GM20431 (cell line): ENCODE results near the gene NQO2.

ENCODE experiments used
- in situ Hi-C: fragments of 300-500 bp; cut with MseI, MboI; formaldehyde crosslinking; loops from one replicate; pipeline ENCODE4 v1.15.0; 2020; ENCODE audit warnings: low sequenced_read_pairs; ENCODE audit not compliant: unreplicated experiment

NQO2 gene, protein sequence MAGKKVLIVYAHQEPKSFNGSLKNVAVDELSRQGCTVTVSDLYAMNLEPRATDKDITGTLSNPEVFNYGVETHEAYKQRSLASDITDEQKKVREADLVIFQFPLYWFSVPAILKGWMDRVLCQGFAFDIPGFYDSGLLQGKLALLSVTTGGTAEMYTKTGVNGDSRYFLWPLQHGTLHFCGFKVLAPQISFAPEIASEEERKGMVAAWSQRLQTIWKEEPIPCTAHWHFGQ

DNA sequence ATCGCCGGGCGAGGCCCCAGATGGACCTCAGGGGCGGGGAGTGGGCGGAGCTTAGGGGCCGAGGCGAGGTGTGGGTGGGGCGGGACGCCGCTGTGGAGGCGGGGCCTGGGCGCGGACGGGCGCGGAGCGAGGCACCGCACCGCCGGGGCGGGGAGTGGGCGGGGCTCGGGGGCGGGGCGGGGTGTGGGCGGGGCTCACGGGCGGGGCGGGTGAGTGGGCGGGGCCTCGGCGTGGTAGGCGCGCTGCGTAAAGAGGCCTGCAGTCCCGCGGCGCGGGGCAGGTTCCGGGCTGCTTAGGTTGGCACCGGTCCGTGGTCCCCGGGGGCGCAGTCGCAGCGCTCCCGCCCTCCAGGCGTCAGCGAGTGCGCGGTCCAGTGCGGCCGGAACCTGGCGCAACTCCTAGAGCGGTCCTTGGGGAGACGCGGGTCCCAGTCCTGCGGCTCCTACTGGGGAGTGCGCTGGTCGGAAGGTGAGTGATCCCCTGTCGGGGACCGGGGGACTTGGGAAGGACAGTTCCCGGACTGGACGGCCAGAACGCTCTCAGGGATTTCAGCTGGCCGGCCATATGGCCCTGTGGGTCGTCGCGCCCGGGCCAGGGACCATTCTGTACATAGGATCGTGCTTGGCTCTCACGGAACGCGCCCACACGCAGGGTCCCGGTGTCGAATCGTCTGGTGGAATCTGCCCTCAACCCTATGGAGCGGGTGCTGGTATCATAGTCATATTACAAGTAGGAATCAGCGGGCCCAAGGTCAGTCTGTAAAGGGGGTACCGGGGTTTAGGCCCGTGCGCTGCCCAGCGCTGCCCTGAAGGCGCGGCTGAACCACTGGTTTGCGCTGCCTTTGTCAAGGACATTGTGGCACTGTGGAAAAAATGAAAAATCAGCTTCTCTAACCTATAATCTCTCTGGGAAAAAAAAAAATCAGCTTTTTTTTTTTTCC lies at the start of gene NQO2:
Gene NQO2, plus strand, starts transcription at position 277 of the 940 bp plus-strand sequence. CDS start 6,659 bp downstream, outside the sequence.
- in situ Hi-C loops: loop anchor here (10.0 kb wide), 1 partner anchor 55 kb away; no protein-coding TSS in a partner anchor

DNA sequence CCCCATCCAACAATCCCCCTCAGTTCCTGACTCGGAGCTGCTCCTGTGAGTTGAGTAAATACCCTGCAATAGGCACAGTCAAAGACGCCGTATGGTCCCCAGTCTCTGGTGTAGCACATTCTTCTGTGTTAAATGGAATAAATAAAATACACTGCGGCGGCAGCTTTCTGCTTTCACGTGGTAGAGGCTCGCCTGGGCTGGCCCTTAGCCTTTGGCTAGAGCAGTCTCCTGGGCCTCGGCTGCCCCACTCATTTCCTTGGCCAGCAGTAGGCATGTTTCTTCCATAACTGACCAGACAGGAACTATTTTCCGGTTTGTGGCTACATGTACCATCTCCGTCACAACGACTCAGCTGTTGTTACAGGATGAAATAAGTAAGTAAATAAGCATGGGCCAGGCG lies 49.0 kb upstream of the NQO2 start:
- in situ Hi-C loops: no loop called here

DNA sequence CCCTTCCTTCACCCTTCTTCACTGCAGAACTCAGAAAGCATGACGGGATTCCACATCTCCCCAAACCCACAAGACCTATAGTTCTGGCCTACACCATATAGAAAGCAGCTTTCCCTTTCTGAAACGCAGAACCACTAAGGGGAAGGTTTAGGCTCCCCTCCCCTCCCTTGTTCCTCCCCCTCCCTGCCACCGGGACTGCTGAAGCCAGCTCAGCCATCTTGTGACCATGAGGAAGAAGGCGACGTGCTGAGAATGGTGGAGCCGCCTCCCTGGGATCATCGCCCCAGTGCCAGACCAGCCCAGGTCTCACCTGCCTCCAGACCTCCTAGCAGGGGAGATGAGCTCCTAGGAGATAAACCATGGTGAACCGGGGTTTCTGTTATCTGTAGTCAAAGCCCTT lies 48.0 kb upstream of the NQO2 start:
- in situ Hi-C loops: no loop called here

DNA sequence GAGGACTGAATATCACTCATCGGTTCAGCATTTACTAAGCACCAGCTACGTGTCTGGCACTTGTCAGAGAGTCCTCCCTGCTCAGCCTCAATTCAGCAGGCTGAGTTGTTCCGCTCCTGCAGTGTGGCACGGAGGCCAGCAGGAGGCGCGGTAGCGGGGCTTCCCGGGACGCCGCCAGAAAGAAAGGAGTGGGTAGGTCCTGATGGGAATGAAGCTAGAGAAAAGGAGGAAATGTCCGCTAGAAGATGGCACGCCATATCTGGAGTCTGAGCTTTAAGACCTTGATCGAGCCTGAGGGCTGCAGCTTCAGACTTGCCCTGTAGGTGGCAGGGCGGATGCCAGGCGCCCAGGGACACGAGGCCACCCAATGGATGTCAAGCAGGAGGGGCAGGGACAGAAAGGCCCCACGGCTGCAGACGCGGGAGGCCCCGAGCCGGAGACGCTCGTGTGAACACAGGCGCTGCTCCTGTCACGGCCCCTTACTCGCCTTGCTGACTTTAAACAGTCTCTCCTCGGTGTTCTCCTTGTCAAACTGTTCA lies 47.1 kb upstream of the NQO2 start:
- in situ Hi-C loops: no loop called here

DNA sequence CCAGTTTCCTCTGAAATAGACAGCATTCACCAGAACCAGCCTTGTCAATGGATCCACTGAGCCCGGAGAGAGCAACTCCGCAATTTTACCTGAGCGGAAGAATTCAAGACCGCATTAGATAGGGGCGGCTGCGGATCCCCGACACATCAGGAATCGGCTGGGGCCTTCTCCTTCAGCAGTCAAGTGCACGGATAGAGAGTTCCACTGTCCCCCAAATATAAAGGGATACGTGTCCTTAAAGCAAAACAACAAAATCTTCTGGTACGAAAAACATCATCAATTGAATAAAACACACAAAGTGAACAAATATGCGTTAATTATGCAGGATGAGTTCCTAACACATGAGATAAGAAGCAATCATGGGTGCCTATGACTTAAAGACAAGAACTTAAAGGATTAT lies 46.6 kb upstream of the NQO2 start:
- in situ Hi-C loops: no loop called here

DNA sequence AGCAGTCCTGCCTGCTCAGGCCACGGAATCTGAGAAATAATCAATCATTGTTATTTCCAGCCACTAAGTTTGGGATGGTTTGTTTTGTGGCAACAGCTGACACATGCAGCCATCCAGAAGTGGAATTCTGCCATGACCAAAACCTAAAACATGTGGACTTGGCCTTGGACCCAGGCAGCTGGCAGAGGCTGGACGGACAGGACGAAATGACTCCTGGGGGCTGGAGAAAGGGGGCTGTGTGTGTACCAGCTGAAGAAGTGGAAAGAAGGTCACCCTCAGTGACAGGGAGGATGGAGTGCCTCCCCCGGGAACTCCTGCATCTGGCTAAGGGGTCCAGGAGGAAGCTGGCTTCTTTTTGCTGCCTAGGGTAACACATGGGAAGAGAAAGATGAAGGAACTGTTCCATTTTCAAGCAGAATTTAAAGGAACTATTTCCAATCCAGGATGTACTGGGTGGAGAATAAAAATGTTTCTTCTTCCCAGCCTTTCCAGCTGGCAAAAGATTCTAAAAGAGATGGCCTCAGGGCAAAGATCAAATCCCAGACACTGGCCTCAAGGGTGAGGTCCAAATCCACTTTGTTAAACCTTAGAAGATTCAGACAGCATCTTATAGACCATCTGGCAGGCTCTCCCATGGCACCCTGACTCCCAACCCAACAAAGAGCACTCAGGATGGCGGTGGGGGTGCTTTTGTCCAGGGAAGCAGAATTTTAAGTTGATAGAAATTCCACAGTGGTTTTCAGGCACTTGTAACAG lies 42.6 kb upstream of the NQO2 start:
- in situ Hi-C loops: no loop called here

DNA sequence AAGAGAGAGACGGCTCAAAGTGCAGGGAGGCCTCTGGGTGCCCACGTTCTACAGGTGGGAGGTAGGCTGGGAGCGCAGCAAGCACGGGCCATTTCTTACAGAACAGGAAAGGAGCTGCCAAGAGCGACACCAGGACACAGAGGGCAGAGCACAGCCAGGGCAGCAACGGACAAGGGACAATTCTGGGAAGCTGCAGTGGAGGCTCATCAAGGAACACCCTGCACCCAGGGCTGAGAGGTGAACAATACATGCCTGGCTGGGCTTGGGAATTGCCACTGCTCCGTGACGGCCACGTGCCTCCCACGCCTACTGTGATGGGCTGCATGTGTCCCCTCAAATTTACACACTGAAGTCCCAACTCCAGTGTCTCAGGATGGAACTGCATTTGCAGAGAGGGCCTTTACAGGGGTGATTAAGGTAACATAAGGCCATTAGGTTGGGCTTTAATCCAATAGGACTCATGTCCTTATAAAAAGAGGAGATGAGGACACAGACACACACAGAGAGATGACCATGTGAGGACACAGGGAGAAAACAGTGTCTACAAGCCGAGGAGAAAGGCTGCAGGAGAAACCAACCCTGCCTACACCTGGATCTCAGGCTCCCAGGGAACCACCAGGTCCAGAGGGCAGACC lies 41.9 kb upstream of the NQO2 start:
- in situ Hi-C loops: no loop called here

DNA sequence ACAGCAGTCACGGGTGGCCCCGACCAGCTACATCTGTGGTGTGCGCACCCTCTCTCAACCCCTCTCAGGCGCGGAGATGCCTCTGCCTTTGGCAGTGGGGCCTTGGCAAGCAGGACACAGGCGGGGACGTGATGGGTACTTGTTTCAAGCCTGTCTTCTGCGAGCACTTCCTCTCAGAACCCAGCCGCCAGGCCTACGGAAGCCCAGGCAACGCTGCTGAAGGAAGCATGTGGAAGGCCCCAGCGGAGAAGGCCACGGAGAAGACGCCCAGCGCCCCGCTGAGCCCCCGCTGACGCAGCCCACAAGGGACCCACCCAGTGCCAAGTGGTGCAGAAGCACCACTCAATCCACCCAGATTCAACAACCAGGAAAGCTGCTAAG lies 41.4 kb upstream of the NQO2 start:
- in situ Hi-C loops: no loop called here

DNA sequence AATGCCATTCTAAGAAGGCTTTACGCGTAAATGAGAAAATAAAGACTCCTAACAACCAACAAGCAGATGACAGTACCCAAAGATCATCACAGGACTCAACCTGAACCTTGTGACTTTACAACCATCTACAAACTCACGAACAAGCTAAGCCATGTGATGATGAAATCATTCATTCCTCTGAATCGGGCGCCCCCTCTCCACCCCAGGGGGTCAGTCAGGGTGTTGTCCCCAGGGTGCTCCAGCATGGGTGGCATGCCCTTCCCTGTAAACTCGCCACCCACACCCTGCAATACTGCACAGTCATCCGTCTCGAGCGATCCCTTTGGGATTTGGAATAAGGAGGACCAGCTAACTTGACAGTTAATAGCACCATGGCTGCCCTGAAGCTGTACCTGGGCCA lies 40.9 kb upstream of the NQO2 start:
- in situ Hi-C loops: no loop called here

DNA sequence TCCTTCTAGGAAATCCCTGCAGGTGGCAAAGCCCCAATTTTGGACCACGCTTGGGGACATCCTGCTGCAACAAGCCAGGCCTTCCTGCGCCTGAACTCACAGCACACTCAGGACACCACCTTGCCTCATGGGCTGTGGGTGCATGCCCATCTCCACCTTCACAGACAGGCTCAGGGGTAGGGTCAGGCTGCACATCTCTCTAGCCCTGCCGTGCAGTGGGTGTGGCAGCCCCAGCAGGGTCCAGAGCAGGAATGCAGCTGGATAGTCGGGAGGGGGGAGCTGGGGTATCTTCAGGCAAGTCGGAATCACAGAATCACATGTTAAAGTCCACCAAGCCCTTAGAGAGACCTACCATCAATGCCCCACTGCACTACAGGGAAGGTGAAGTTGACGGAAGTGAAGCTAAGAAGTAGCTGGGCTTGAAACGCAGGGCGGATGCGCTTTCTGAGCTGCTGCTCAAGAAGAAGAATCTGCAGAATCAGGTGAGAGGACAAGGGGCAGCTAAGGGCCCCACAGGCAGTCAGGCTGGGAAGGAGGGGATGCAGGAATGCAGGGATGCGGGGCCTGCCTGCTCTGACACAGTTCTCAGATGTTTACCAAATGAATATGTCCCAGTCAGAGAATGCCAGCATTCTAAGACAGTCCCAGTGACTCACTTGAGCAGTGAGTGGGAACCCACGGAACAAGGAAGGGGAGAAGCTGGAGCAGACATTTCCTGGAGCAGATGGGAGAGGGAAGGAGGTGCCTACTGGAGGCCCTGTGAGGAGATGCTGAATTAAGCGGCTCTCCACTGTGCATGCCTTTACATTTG lies 39.6 kb upstream of the NQO2 start:
- in situ Hi-C loops: no loop called here

DNA sequence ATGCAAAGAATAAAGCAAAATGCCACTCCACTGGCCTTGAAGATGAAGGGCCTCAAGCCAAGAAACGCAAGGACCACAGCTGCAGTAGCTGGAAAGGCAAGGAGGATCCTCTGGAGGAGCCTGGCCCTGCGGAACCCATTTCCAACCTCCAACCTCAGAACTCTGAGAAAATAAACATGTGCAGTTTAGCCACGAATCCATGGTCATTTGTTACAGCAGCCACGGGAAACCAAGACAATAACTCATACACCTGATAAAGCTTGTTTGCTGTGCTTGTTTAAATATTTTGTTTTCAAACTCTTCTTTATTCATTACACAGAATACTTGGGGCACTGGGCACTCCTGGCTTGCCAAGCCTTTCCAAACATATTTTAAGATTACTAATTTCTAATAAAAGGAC lies 38.8 kb upstream of the NQO2 start:
- in situ Hi-C loops: no loop called here

DNA sequence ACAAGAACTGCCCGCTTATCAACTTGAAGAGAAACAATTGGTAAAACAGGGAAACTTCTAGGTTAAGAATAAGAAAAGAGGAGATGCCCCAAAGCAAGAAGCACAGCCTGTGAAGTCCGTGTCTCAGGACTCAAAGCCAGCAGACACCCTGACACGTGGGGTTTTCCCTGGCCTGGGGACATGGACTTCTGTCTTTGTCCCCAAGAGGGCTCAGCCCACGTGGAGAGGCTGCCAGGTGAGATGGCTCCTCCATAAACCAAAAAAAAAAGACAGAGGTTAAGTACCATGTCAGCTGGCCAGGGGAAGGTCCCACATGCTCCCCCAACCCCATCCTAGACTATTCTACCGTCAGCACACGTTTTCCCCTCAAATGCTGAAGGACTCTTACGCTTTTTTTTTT lies 38.2 kb upstream of the NQO2 start:
- in situ Hi-C loops: no loop called here

DNA sequence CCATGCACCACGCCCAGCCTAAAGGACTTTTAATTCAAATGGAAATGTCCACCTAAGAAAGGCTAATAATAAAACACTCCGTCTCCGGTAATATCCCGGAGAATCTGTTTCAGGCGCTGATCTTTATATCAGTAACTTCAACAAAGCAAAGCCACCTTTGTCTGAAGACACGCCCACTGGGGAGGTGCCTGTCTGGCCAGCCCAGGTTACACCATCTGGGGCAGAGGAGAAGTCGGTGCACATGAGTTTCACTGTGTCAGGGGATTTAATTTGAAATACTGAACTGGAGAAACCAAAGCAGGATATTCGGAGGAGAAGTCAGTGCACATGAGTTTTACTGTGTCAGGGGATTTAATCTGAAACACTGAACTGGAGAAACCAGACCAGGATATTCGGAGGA lies 37.7 kb upstream of the NQO2 start:
- in situ Hi-C loops: no loop called here

DNA sequence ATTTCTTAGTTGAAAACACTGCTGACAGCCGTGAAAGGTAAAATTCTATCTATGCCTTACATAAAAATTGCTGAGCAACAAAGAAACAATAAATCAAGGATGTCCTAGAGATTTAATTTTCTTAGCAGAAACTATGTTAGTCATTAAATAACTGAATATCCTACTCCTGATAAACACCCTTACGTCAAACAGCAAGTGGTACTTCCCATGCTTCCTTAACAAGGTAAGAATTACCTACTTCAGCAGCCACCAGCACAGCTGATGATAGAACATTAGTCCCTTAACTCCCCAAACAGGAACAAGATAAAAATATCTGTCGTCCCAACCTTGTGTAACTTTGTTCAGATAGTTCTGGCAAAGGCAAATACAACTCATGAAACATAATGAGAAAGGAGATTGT lies 37.1 kb upstream of the NQO2 start:
- in situ Hi-C loops: no loop called here

DNA sequence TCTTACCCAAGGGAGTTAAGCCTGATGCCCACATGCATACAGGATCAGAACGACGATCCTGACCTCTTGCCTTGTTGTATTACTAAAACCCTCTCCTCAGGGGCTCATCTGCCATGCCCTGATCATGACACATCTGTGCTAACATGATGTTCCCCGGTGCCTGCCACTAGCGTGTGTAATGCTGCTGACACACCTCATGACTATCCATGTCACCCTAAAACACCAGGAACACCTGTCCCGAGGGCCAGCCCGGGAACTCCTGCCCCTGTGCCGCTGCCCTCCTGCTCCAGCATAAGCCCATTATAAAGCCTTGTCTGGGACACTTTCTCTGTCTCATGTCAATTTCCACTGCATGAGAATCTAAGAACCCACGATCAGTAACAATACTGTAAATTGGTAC lies 35.9 kb upstream of the NQO2 start:
- in situ Hi-C loops: no loop called here

DNA sequence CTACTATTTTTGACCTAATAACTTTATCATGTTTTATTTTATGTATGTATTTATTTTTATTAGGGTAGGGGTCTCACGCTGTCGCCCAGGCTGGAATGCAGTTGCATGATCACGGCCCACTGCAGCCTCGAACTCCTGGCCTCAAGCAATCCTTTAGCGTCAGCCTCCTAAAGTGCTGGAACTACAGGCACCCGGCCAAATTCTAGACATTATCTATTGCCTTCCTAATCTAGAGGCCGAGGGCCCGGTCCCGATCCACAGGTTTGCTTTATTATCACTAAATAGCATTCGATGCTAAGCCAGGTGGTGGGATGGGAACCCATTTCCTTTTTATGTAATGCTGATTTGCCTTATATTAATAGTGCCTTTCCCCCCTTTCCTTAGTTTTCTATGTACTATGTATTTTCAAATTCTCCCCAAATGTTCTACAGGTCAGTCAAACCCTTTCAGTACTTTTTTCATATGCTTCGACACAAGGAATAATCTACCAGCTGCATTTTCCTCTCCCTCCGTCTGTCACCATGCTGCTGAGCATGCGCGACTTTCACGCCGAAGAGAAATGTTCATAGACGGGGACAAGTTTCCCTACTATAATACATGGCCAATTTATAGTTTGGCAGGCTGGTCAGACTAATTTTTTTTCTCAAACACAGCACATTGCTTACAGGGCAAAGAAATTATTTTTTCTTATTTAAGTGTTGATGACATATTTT lies 34.7 kb upstream of the NQO2 start:
- in situ Hi-C loops: no loop called here

DNA sequence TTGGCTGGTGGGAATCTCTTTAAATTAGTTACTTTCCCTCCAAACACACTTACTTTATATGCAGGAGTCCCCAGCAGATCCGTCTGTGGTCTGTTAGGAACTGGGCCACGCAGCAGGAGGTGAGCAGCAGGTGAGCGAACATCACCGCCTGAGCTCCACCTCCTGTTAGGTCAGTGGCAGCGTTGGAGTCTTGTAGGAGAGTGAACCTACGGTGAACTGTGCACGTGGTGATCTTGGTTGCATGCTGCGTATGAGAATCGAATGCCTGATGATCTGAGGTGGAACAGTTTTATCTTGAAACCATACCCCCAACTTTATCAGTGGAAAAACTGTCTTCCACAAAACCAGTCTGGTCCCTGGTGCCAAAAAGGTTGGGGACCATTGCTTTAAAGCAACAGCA lies 33.3 kb upstream of the NQO2 start:
- in situ Hi-C loops: no loop called here

DNA sequence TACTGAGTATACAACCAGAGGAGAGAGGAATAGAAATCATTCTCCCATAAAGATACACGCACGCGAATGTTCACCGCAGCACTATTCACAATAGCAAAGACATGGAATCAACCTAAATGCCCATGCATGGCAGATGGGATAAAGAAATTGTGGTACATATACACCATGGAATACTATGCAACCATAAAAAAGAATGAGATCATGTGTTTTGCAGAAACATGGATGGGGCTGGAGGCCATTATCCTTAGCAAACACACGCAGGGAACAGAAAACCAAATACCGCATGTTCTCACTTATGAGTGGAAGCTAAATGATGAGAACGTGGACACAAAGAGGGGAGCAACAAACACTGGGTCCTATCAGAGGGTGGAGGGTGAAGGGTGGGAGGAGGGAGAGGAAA lies 31.8 kb upstream of the NQO2 start:
- in situ Hi-C loops: no loop called here
